ENCODE measurements around the gene FNIP1. TPM values are rescaled to one million over a fixed set of nuclear protein-coding genes. Genes with fewer than 3 reads are reported as not detected.
"Not testable (repeated sequence)": the region's sequence is repeated elsewhere in the genome, so short reads cannot be mapped to it uniquely, and the experiment has no call there.

The FNIP1 gene
- polyA plus RNA-seq, 1 experiment, result 15.8 TPM

GRCh38 chr5:131786900-131787692 lies 9.7 kb downstream of the FNIP1 start:
- ChIA-PET CTCF (no interaction called here), POLR2A (interaction anchor here (2.0 kb wide), 1 partner anchor 10 kb away, joined by 6 read pairs; the partner anchor contains the start of gene FNIP1)
- no peak for TF ChIP-seq CTCF (IDR thresholded peaks at IDR 0.05; ENCODE audit: low read depth, low read length)
- H3K27ac ChIP-seq (ENCODE audit: low read depth, low read length), result no peak overlapping the region
- no peaks in the 10 kb centered on the region for H3K27me3 ChIP-seq (ENCODE audit: control insufficient read depth, insufficient read depth, low read length)
- DNase-seq (ENCODE audit: low read depth, low spot score), result no peak
- no peak overlapping the region for H3K4me3 ChIP-seq (ENCODE audit: low read depth, low read length)
- peaks cover 5% of the 10 kb centered on the region; the same call in 1 of the 2 replicates for H3K9me3 ChIP-seq (ENCODE audit: control insufficient read depth, insufficient read depth, low read length)

- Histone ChIP-seq H3K9me3 (ENCODE audit: control insufficient read depth, insufficient read depth, low read length) (peaks cover 5% of the 10 kb centered on the region; the same call in 1 of the 2 replicates), H3K27ac (ENCODE audit: low read depth, low read length) (no peak overlapping the region), H3K27me3 (ENCODE audit: control insufficient read depth, insufficient read depth, low read length) (no peaks in the 10 kb centered on the region), H3K4me3 (ENCODE audit: low read depth, low read length) (no peak overlapping the region)
- POLR2A ChIA-PET, result no interaction called here
- no peak for DNase-seq (ENCODE audit: low read depth, low spot score)
- CTCF ChIA-PET, result no interaction called here
- TF ChIP-seq CTCF (IDR thresholded peaks at IDR 0.05; ENCODE audit: low read depth, low read length), result no peak
These were observed 10.8 kb downstream of the FNIP1 start for GRCh38 chr5:131786036-131786435.

GRCh38 chr5:131783874-131784273 lies 12.9 kb downstream of the FNIP1 start:
- CTCF ChIA-PET, result no interaction called here
- H3K27ac ChIP-seq (ENCODE audit: low read depth, low read length), result no peak overlapping the region
- H3K4me3 ChIP-seq (ENCODE audit: low read depth, low read length), result no peak overlapping the region
- POLR2A ChIA-PET, result no interaction called here
- TF ChIP-seq CTCF (IDR thresholded peaks at IDR 0.05; ENCODE audit: low read depth, low read length), result no peak
- peaks cover 5% of the 10 kb centered on the region; the same call in 1 of the 2 replicates for H3K9me3 ChIP-seq (ENCODE audit: control insufficient read depth, insufficient read depth, low read length)
- no peak for DNase-seq (ENCODE audit: low read depth, low spot score)
- no peaks in the 10 kb centered on the region for H3K27me3 ChIP-seq (ENCODE audit: control insufficient read depth, insufficient read depth, low read length)

- ChIA-PET CTCF (interaction anchor here (0.7 to 0.8 kb wide), 2 partner anchors 191 to 194 kb away, joined by 3 read pairs; no protein-coding TSS in a partner anchor), POLR2A (interaction anchor here (0.6 kb wide), 1 partner anchor 25 kb away, joined by 4 read pairs; no protein-coding TSS in a partner anchor)
- no peaks in the 10 kb centered on the region for H3K27me3 ChIP-seq (ENCODE audit: control insufficient read depth, insufficient read depth, low read length)
- DNase-seq (ENCODE audit: low read depth, low spot score), result no peak
- no peak overlapping the region for H3K4me3 ChIP-seq (ENCODE audit: low read depth, low read length)
- peaks cover 5% of the 10 kb centered on the region; the same call in 1 of the 2 replicates for H3K9me3 ChIP-seq (ENCODE audit: control insufficient read depth, insufficient read depth, low read length)
- H3K27ac ChIP-seq (ENCODE audit: low read depth, low read length), result no peak overlapping the region
- no peak for TF ChIP-seq CTCF (IDR thresholded peaks at IDR 0.05; ENCODE audit: low read depth, low read length)
These were observed 13.5 kb downstream of the FNIP1 start for GRCh38 chr5:131783357-131783756.

- Histone ChIP-seq H3K9me3 (ENCODE audit: control insufficient read depth, insufficient read depth, low read length) (peaks cover 5% of the 10 kb centered on the region; the same call in 1 of the 2 replicates), H3K4me3 (ENCODE audit: low read depth, low read length) (no peak overlapping the region), H3K27me3 (ENCODE audit: control insufficient read depth, insufficient read depth, low read length) (no peaks in the 10 kb centered on the region), H3K27ac (ENCODE audit: low read depth, low read length) (no peak overlapping the region)
- CTCF ChIA-PET, result interaction anchor here (0.6 to 0.8 kb wide), 3 partner anchors 14 to 193 kb away, joined by 3 to 4 read pairs (median 3); partner anchors contain the start of gene FNIP1
- no peak for TF ChIP-seq CTCF (IDR thresholded peaks at IDR 0.05; ENCODE audit: low read depth, low read length)
- no peak for DNase-seq (ENCODE audit: low read depth, low spot score)
- POLR2A ChIA-PET, result interaction anchor here (0.6 kb wide), 1 partner anchor 127 kb away, joined by 3 read pairs; no protein-coding TSS in a partner anchor
These were observed 14.1 kb downstream of the FNIP1 start for GRCh38 chr5:131782717-131783116.

- H3K4me3 ChIP-seq (ENCODE audit: low read depth, low read length); CTCF ChIA-PET; POLR2A ChIA-PET; H3K9me3 ChIP-seq (ENCODE audit: control insufficient read depth, insufficient read depth, low read length); DNase-seq (ENCODE audit: low read depth, low spot score); H3K27me3 ChIP-seq (ENCODE audit: control insufficient read depth, insufficient read depth, low read length); H3K27ac ChIP-seq (ENCODE audit: low read depth, low read length): not testable (repeated sequence)
These were observed 18.7 kb downstream of the FNIP1 start for GRCh38 chr5:131778141-131778540.

Data from AG04450 (cell line).